Tibial nerve (tissue), 3 donors: ENCODE data around the gene CTNNA2.

Experiments used
- CTCF ChIP-seq, 5 experiments: fragments of 200-600 bp in 3 of 5; fragments of 450-650 bp in 2 of 5; sonication (generic) in 3 of 5; IDR thresholded peaks; one replicate each; pipeline ENCODE4 v1.5.1; 2016 to 2019; ENCODE audit warnings: antibody characterized with exemption in 5 of 5, mild to moderate bottlenecking in 3 of 5, moderate library complexity in 2 of 5
- POLR2A ChIP-seq, 2 donors: fragments of 450-650 bp; IDR thresholded peaks; one replicate each; pipeline ENCODE4 v1.6.1; 2017; ENCODE audit warnings: antibody characterized with exemption in 2 of 2, mild to moderate bottlenecking in 2 of 2, moderate library complexity in 2 of 2

- TF ChIP-seq POLR2A (IDR thresholded peaks at IDR 0.05) (no peak), CTCF (IDR thresholded peaks at IDR 0.05) (no peak)
Measured at GRCh38 chr2:80510716-80511115, 997.9 kb downstream of the CTNNA2 start.
